ENCODE data around the gene ANP32A.

GRCh38 chr15:68816795-68817303, 3.8 kb downstream of the ANP32A start:
- no peak for TF ChIP-seq CTCF (IDR thresholded peaks at IDR 0.05)
- peak in 1 of 2 donors; percentile 27 for TF ChIP-seq EP300 (IDR thresholded peaks at IDR 0.05)
